ENCODE results near the gene RBM38.

Gene RBM38

GRCh38 chr20:57386762-57387161 lies 4.4 kb upstream of the RBM38 start:
- no peak overlapping the region for H3K27ac ChIP-seq
- no peak for TF ChIP-seq ZFX (IDR thresholded peaks at IDR 0.05; ENCODE audit: borderline replicate concordance)
- TF ChIP-seq CTCF (IDR thresholded peaks at IDR 0.05), result no peak

GRCh38 chr20:57387463-57387862 lies 3.7 kb upstream of the RBM38 start:
- H3K27ac ChIP-seq, result no peak overlapping the region
- no peak for TF ChIP-seq CTCF (IDR thresholded peaks at IDR 0.05)
- TF ChIP-seq ZFX (IDR thresholded peaks at IDR 0.05; ENCODE audit: borderline replicate concordance), result no peak

- no peak overlapping the region for H3K27ac ChIP-seq
- TF ChIP-seq CTCF (IDR thresholded peaks at IDR 0.05) (no peak), ZFX (IDR thresholded peaks at IDR 0.05; ENCODE audit: borderline replicate concordance) (no peak)
Measured at GRCh38 chr20:57387945-57388371, 3.2 kb upstream of the RBM38 start.

- H3K27ac ChIP-seq, result no peak overlapping the region
- TF ChIP-seq ZFX (IDR thresholded peaks at IDR 0.05; ENCODE audit: borderline replicate concordance) (no peak), CTCF (IDR thresholded peaks at IDR 0.05) (0 out of 2 replicates have a peak, but pooled peaks have one; percentile 7)
Measured at GRCh38 chr20:57388953-57389694, 2.1 kb upstream of the RBM38 start.

GRCh38 chr20:57389695-57390603 lies 1.2 kb upstream of the RBM38 start:
- TF ChIP-seq CTCF (IDR thresholded peaks at IDR 0.05) (no peak), ZFX (IDR thresholded peaks at IDR 0.05; ENCODE audit: borderline replicate concordance) (no peak)

GRCh38 chr20:57391439-57392301 lies 474 bp downstream of the RBM38 start:
- peak overlapping the region; percentile 44 for H3K27ac ChIP-seq
- no peak for TF ChIP-seq ZFX (IDR thresholded peaks at IDR 0.05; ENCODE audit: borderline replicate concordance)
- TF ChIP-seq CTCF (IDR thresholded peaks at IDR 0.05), result no peak

More at GRCh38 chr20:57389695-57390603, 1.2 kb upstream of the RBM38 start:
- no peak overlapping the region; the same call in 1 of the 2 replicates for H3K27ac ChIP-seq

Data from 22Rv1 (cell line).